OCI-LY7 (cell line): ENCODE measurements around the gene COL28A1. TPM values are rescaled to one million over a fixed set of nuclear protein-coding genes. Genes with fewer than 3 reads are reported as not detected.

ENCODE experiments used
- BruUV-seq: library from RNA; stranded (reverse); fragments of 400-500 nt; replicated peaks from 2 replicates; lab custom pipeline; 2021; lab: Mats Ljungman, UMichigan
- CTCF ChIA-PET: fragments of 300-600 bp; sonication (Branson Sonifier 250); formaldehyde crosslinking; loops from one replicate; lab custom pipeline; 2022; ENCODE audit warnings: antibody characterized with exemption; ENCODE audit not compliant: unreplicated experiment; lab: Charles Lee
- POLR2A ChIA-PET: fragments of 300-600 bp; sonication (Branson Sonifier 250); formaldehyde crosslinking; loops from one replicate; lab custom pipeline; 2022; ENCODE audit warnings: antibody characterized with exemption; lab: Charles Lee
- DNase-seq: peaks from one replicate; pipeline ENCODE4 v3.0.0-alpha.2; 2015; ENCODE audit warnings: low spot score
- H2AFZ ChIP-seq: fragments of 200-600 bp; sonication (generic), shearing (Covaris generic); 2 replicates; pipeline ENCODE4 v1.6.1; 2014; ENCODE audit warnings: mild to moderate bottlenecking, antibody characterized with exemption, low read length, moderate library complexity
- H3K27ac ChIP-seq: fragments of 200-600 bp; sonication (generic); 2 replicates; pipeline ENCODE4 v1.5.1; 2014; ENCODE audit warnings: mixed run types, low read depth, mild to moderate bottlenecking, moderate library complexity, low read length, inconsistent platforms; ENCODE audit not compliant: poor library complexity, severe bottlenecking
- H3K36me3 ChIP-seq: fragments of 200-600 bp; sonication (generic); 2 replicates; pipeline ENCODE4 v1.6.1; 2014; ENCODE audit warnings: mild to moderate bottlenecking, antibody characterized with exemption, low read length, moderate library complexity, mixed read lengths; ENCODE audit not compliant: insufficient read depth
- H3K4me1 ChIP-seq: fragments of 200-600 bp; sonication (generic); 2 replicates; pipeline ENCODE4 v1.5.1; 2014; ENCODE audit warnings: mild to moderate bottlenecking, low read length; ENCODE audit not compliant: insufficient read depth, poor library complexity, severe bottlenecking
- H3K4me2 ChIP-seq: fragments of 200-600 bp; sonication (generic); 2 replicates; pipeline ENCODE4 v1.6.1; 2014; ENCODE audit warnings: mild to moderate bottlenecking, low read length
- H3K4me3 ChIP-seq: fragments of 200-600 bp; sonication (generic); 2 replicates; pipeline ENCODE4 v1.5.1; 2014; ENCODE audit warnings: mild to moderate bottlenecking, low read depth, low read length; ENCODE audit not compliant: poor library complexity, severe bottlenecking
- H3K79me2 ChIP-seq: fragments of 200-600 bp; sonication (generic); 2 replicates; pipeline ENCODE4 v1.6.1; 2016; ENCODE audit warnings: low read depth, mild to moderate bottlenecking, low read length, moderate library complexity, mixed read lengths; ENCODE audit not compliant: insufficient read depth
- H3K9me2 ChIP-seq: fragments of 200-600 bp; sonication (generic); 2 replicates; pipeline ENCODE4 v1.6.1; 2016; ENCODE audit warnings: mild to moderate bottlenecking, low read length, mixed read lengths; ENCODE audit not compliant: insufficient read depth
- H3K9me3 ChIP-seq: fragments of 200-600 bp; sonication (generic); 2 replicates; pipeline ENCODE4 v1.6.1; 2014; ENCODE audit warnings: mild to moderate bottlenecking, mixed run types, low read length, mixed read lengths
- H4K20me1 ChIP-seq: fragments of 200-600 bp; sonication (generic); 2 replicates; pipeline ENCODE4 v1.6.1; 2014; ENCODE audit warnings: mild to moderate bottlenecking, antibody characterized with exemption, low read length, moderate library complexity, mixed read lengths; ENCODE audit not compliant: insufficient read depth
- CTCF ChIP-seq: fragments of 200-600 bp; sonication (generic); conservative IDR thresholded peaks from 2 replicates; pipeline ENCODE4 v1.5.1; 2014; ENCODE audit warnings: mild to moderate bottlenecking, antibody characterized with exemption, low read length, moderate library complexity, mixed read lengths
- EZH2phosphoT487 ChIP-seq: fragments of 200-600 bp; sonication (generic); IDR thresholded peaks from 2 replicates; pipeline ENCODE4 v1.6.1; 2018; ENCODE audit warnings: low read depth, borderline replicate concordance, mild to moderate bottlenecking, mixed run types, antibody characterized with exemption, low read length, moderate library complexity, mixed read lengths
- intact Hi-C: fragments of 100-400 bp; cut with micrococcal nuclease; formaldehyde crosslinking; loops from one replicate; pipeline ENCODE4 v1.10.0; 2022; ENCODE audit not compliant: unreplicated experiment
- total RNA-seq, 2 experiments: library from RNA; depleted of rRNA in 1 of 2; stranded (reverse); fragments of >200 nt in 1 of 2; shearing (Covaris generic) in 1 of 2; gene quantifications; 2 replicates each; pipeline ENCODE4 v1.2.3, GENCODE V29; 2014 to 2022

The COL28A1 gene
- total RNA-seq, 2 experiments from 2014 or later: not detected

GRCh38 chr7:7454000-7454399, 81.7 kb downstream of the COL28A1 start:
- H4K20me1 ChIP-seq: no peaks in the 10 kb centered on the region
- no peak overlapping the region for H3K27ac ChIP-seq
- H3K9me2 ChIP-seq: peaks cover 3% of the 10 kb centered on the region; the same call in 1 of the 2 replicates
- intact Hi-C loops: no loop called here
- peaks cover 14% of the 10 kb centered on the region; the same call in 1 of the 2 replicates for H3K9me3 ChIP-seq
- H2AFZ ChIP-seq: no peak overlapping the region
- no peaks in the 10 kb centered on the region for H3K36me3 ChIP-seq
- DNase-seq: no peak
- ChIA-PET POLR2A (no interaction called here), CTCF (no interaction called here)
- BruUV-seq: no TSS peak
- H3K4me1 ChIP-seq: no peaks in the 10 kb centered on the region
- no peaks in the 10 kb centered on the region for H3K79me2 ChIP-seq
- H3K4me3 ChIP-seq: no peak overlapping the region
- H3K4me2 ChIP-seq: no peak overlapping the region
- TF ChIP-seq CTCF: no peak
- no peak for TF ChIP-seq EZH2phosphoT487

GRCh38 chr7:7452652-7453051, 83.0 kb downstream of the COL28A1 start:
- ChIA-PET CTCF (no interaction called here), POLR2A (no interaction called here)
- no peaks in the 10 kb centered on the region for H3K36me3 ChIP-seq
- no TSS peak for BruUV-seq
- no peak overlapping the region for H3K4me3 ChIP-seq
- H3K4me1 ChIP-seq: no peaks in the 10 kb centered on the region
- no peak overlapping the region for H3K4me2 ChIP-seq
- no peaks in the 10 kb centered on the region for H3K79me2 ChIP-seq
- DNase-seq: no peak
- H2AFZ ChIP-seq: no peak overlapping the region
- H3K9me2 ChIP-seq: peaks cover 3% of the 10 kb centered on the region; the same call in 1 of the 2 replicates
- intact Hi-C loops: no loop called here
- TF ChIP-seq CTCF (no peak), EZH2phosphoT487 (no peak)
- H4K20me1 ChIP-seq: no peaks in the 10 kb centered on the region
- peaks cover 21% of the 10 kb centered on the region; the same call in 1 of the 2 replicates for H3K9me3 ChIP-seq
- no peak overlapping the region for H3K27ac ChIP-seq

GRCh38 chr7:7452119-7452518, 83.6 kb downstream of the COL28A1 start:
- Histone ChIP-seq H3K4me1 (no peaks in the 10 kb centered on the region), H4K20me1 (no peaks in the 10 kb centered on the region), H3K4me2 (no peak overlapping the region), H3K36me3 (no peaks in the 10 kb centered on the region), H3K79me2 (no peaks in the 10 kb centered on the region), H3K27ac (no peak overlapping the region), H2AFZ (no peak overlapping the region), H3K9me3 (peaks cover 21% of the 10 kb centered on the region; the same call in 1 of the 2 replicates), H3K9me2 (peaks cover 3% of the 10 kb centered on the region; the same call in 1 of the 2 replicates), H3K4me3 (no peak overlapping the region)
- intact Hi-C loops: no loop called here
- CTCF ChIA-PET: no interaction called here
- no peak for TF ChIP-seq EZH2phosphoT487
- TF ChIP-seq CTCF: no peak
- no peak for DNase-seq
- POLR2A ChIA-PET: no interaction called here
- BruUV-seq: no TSS peak
